GM23338 (cell line): ENCODE results near the gene ATP10B. TPM values are rescaled to one million over a fixed set of nuclear protein-coding genes. Genes with fewer than 3 reads are reported as not detected.

Experiments
- ATAC-seq: fragments of 200-7000 bp; cut with Tn5 transposase; 3 replicates; pipeline ENCODE4 v1.9.1; 2020
- DNase-seq: peaks from one replicate; pipeline ENCODE4 v3.0.0-alpha.2; 2015; ENCODE audit warnings: low spot score
- H2AFZ ChIP-seq: fragments of 200-600 bp; sonication (generic); 2 replicates; pipeline ENCODE4 v1.8.0; 2016; ENCODE audit warnings: antibody characterized with exemption, mild to moderate bottlenecking, moderate library complexity
- H3F3A ChIP-seq: fragments of 200-600 bp; sonication (generic); replicated peaks from 2 replicates; pipeline ENCODE4 v1.8.0; 2017; ENCODE audit warnings: antibody characterized with exemption, mixed run types, low read depth
- H3K27ac ChIP-seq: fragments of 200-600 bp; sonication (generic); 2 replicates; pipeline ENCODE4 v1.6.1; 2016; ENCODE audit warnings: low read depth
- H3K27me3 ChIP-seq: fragments of 200-600 bp; sonication (generic); 2 replicates; pipeline ENCODE4 v1.8.0; 2016; ENCODE audit warnings: mild to moderate bottlenecking, mixed run types, moderate library complexity; ENCODE audit not compliant: insufficient read depth
- H3K36me3 ChIP-seq: fragments of 200-600 bp; sonication (generic); 2 replicates; pipeline ENCODE4 v1.8.0; 2016; ENCODE audit warnings: mild to moderate bottlenecking; ENCODE audit not compliant: insufficient read depth
- H3K4me1 ChIP-seq: fragments of 200-600 bp; sonication (generic); 2 replicates; pipeline ENCODE4 v1.8.0; 2016; ENCODE audit warnings: mild to moderate bottlenecking, moderate library complexity; ENCODE audit not compliant: insufficient read depth
- H3K4me2 ChIP-seq: fragments of 200-600 bp; sonication (generic); 2 replicates; pipeline ENCODE4 v1.7.1; 2017; ENCODE audit warnings: mixed run types
- H3K4me3 ChIP-seq: fragments of 200-600 bp; sonication (generic); 2 replicates; pipeline ENCODE4 v1.6.1; 2016; ENCODE audit warnings: mixed run types
- H3K79me2 ChIP-seq: fragments of 200-600 bp; sonication (generic); replicated peaks from 2 replicates; pipeline ENCODE4 v1.8.0; 2017; ENCODE audit warnings: mild to moderate bottlenecking; ENCODE audit not compliant: insufficient read depth
- H3K9me2 ChIP-seq: fragments of 200-600 bp; sonication (generic); 2 replicates; pipeline ENCODE4 v1.8.0; 2017; ENCODE audit not compliant: insufficient read depth
- H4K20me1 ChIP-seq: fragments of 200-600 bp; sonication (generic); replicated peaks from 2 replicates; pipeline ENCODE4 v1.8.0; 2017; ENCODE audit warnings: mild to moderate bottlenecking; ENCODE audit not compliant: insufficient read depth
- H3K27ac Mint-ChIP-seq: 2 replicates; pipeline ENCODE4 v1.8.0; 2020; ENCODE audit warnings: inconsistent platforms, mild to moderate bottlenecking, moderate library complexity, mixed read lengths
- H3K27me3 Mint-ChIP-seq: 3 replicates; pipeline ENCODE4 v1.8.0; 2022; ENCODE audit warnings: low read depth, mild to moderate bottlenecking, moderate library complexity, mixed read lengths, inconsistent platforms; ENCODE audit not compliant: insufficient read depth, poor library complexity
- H3K36me3 Mint-ChIP-seq: 3 replicates; pipeline ENCODE4 v1.8.0; 2021; ENCODE audit warnings: low read depth, mild to moderate bottlenecking, inconsistent platforms, moderate library complexity, mixed read lengths
- H3K4me1 Mint-ChIP-seq: 3 replicates; pipeline ENCODE4 v1.8.0; 2020; ENCODE audit warnings: mild to moderate bottlenecking, inconsistent platforms, mixed read lengths
- H3K4me3 Mint-ChIP-seq: 3 replicates; pipeline ENCODE4 v1.8.0; 2021; ENCODE audit warnings: moderate library complexity, mild to moderate bottlenecking, inconsistent platforms, mixed read lengths
- H3K9me3 Mint-ChIP-seq: 3 replicates; pipeline ENCODE4 v1.8.0; 2020; ENCODE audit warnings: moderate library complexity, mild to moderate bottlenecking, inconsistent platforms, mixed read lengths
- CREB1 ChIP-seq: fragments of 250-450 bp; sonication (Bioruptor Pico); IDR thresholded peaks from 2 replicates; pipeline ENCODE4 v1.5.0; 2020; ENCODE audit warnings: low read depth, mild to moderate bottlenecking, moderate library complexity
- EZH2 ChIP-seq: fragments of 200-600 bp; sonication (generic); IDR thresholded peaks from one replicate; pipeline ENCODE4 v1.8.0; 2017; ENCODE audit warnings: antibody characterized with exemption, mild to moderate bottlenecking, low read depth; ENCODE audit not compliant: unreplicated experiment
- EZH2phosphoT487 ChIP-seq: fragments of 200-600 bp; sonication (generic); IDR thresholded peaks from one replicate; pipeline ENCODE4 v1.8.1; 2018; ENCODE audit warnings: antibody characterized with exemption; ENCODE audit not compliant: unreplicated experiment
- NANOG ChIP-seq: IDR thresholded peaks from 2 replicates; pipeline ENCODE4 v1.6.1; 2016; ENCODE audit warnings: antibody characterized with exemption, borderline replicate concordance
- POLR2AphosphoS5 ChIP-seq: IDR thresholded peaks from 2 replicates; pipeline ENCODE4 v1.6.1; 2016; ENCODE audit warnings: antibody characterized with exemption, low read depth
- STAT1 ChIP-seq: IDR thresholded peaks from one replicate; pipeline ENCODE4 v1.6.1; 2016; ENCODE audit warnings: antibody characterized with exemption; ENCODE audit not compliant: unreplicated experiment
- ZNF114 ChIP-seq: fragments of 250-450 bp; sonication (Bioruptor Pico); IDR thresholded peaks from 2 replicates; pipeline ENCODE4 v1.5.0; 2020; ENCODE audit warnings: mild to moderate bottlenecking, moderate library complexity
- ZNF331 ChIP-seq: fragments of 250-450 bp; sonication (Bioruptor Pico); IDR thresholded peaks from 2 replicates; pipeline ENCODE4 v1.5.0; 2020; ENCODE audit warnings: low read depth, mild to moderate bottlenecking, moderate library complexity
- polyA plus RNA-seq: library from polyadenylated mRNA; unstranded; fragments of >200 nt; fragmentation: Nextera tagmentation; extraction: Ambion mirVana; gene quantifications from 2 replicates; pipeline ENCODE4 v1.2.1, GENCODE V29; 2016
- total RNA-seq: library from RNA; depleted of rRNA; stranded (reverse); fragments of >200 nt; shearing (Covaris generic); gene quantifications from 2 replicates; pipeline ENCODE4 v1.2.3, GENCODE V29; 2014
- TF ChIP-seq, protein P1 (sequence below): IDR thresholded peaks from 2 replicates; pipeline ENCODE4 v1.6.1; 2016; ENCODE audit warnings: antibody characterized with exemption
- TF ChIP-seq, protein P2 (sequence below): IDR thresholded peaks from one replicate; pipeline ENCODE4 v1.6.1; 2018; ENCODE audit warnings: antibody characterized with exemption; ENCODE audit not compliant: unreplicated experiment

Gene ATP10B
- total and polyA plus RNA-seq, 2 experiments from 2014 or later, result 0.11 to 0.14 TPM

DNA sequence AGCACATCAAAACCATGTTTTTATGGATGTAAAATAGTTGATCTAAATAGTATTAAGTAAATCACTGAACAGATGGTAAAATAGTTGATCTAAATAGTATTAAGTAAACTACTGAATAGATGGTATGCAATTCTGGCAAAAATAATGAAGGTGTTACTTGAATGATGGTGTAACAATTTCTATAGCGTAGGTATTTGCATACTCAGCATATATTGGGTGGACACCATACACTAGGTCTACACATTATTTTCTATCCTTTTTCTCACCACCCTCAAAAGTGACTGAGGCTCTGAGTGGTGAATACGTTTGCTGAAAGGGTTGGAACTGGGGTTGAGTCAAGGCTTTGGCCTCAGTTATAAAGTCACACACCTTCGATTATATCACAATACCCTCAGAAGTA lies 81.3 kb downstream of the ATP10B start (continued):
- TF ChIP-seq, protein P1, sequence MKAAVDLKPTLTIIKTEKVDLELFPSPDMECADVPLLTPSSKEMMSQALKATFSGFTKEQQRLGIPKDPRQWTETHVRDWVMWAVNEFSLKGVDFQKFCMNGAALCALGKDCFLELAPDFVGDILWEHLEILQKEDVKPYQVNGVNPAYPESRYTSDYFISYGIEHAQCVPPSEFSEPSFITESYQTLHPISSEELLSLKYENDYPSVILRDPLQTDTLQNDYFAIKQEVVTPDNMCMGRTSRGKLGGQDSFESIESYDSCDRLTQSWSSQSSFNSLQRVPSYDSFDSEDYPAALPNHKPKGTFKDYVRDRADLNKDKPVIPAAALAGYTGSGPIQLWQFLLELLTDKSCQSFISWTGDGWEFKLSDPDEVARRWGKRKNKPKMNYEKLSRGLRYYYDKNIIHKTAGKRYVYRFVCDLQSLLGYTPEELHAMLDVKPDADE, result no peak
- TF ChIP-seq EZH2 (no peak), STAT1 (no peak), ZNF114 (CRISPR knock-in tag) (no peak)
- TF ChIP-seq, protein P2, sequence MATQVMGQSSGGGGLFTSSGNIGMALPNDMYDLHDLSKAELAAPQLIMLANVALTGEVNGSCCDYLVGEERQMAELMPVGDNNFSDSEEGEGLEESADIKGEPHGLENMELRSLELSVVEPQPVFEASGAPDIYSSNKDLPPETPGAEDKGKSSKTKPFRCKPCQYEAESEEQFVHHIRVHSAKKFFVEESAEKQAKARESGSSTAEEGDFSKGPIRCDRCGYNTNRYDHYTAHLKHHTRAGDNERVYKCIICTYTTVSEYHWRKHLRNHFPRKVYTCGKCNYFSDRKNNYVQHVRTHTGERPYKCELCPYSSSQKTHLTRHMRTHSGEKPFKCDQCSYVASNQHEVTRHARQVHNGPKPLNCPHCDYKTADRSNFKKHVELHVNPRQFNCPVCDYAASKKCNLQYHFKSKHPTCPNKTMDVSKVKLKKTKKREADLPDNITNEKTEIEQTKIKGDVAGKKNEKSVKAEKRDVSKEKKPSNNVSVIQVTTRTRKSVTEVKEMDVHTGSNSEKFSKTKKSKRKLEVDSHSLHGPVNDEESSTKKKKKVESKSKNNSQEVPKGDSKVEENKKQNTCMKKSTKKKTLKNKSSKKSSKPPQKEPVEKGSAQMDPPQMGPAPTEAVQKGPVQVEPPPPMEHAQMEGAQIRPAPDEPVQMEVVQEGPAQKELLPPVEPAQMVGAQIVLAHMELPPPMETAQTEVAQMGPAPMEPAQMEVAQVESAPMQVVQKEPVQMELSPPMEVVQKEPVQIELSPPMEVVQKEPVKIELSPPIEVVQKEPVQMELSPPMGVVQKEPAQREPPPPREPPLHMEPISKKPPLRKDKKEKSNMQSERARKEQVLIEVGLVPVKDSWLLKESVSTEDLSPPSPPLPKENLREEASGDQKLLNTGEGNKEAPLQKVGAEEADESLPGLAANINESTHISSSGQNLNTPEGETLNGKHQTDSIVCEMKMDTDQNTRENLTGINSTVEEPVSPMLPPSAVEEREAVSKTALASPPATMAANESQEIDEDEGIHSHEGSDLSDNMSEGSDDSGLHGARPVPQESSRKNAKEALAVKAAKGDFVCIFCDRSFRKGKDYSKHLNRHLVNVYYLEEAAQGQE, result no peak

DNA sequence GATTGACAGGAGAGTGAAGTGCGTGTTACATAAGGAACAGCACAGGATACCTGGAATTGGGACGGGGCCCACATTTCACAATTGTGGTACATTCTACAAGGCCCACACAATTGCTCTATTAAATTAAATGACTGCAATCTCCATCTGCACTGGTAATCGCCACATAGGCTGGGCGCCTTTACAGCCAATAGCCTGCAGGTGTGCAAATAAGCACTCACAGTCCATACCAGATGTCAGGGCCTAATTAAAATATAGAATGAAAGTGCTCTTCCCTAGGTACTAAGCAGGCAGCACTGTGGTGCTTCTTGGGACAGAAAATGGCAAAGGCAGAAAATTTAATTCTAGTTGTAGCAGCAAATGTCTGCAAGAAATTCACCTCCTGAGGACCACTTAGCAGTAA lies 82.7 kb downstream of the ATP10B start:
- H4K20me1 ChIP-seq, result no peaks in the 10 kb centered on the region
- ATAC-seq, result no peak
- no peaks in the 10 kb centered on the region for H3K79me2 ChIP-seq
- no peaks in the 10 kb centered on the region for H3K27me3 ChIP-seq
- no peaks in the 10 kb centered on the region for H3F3A ChIP-seq
- H2AFZ ChIP-seq, result no peak overlapping the region
- peaks cover 21% of the 10 kb centered on the region for H3K4me1 ChIP-seq
- no peak for DNase-seq
- no peak overlapping the region for H3K4me3 ChIP-seq
- Mint-ChIP-seq H3K4me1 (peaks cover 17% of the 10 kb centered on the region), H3K9me3 (no peaks in the 10 kb centered on the region), H3K27me3 (no peaks in the 10 kb centered on the region), H3K27ac (no peak overlapping the region), H3K36me3 (no peaks in the 10 kb centered on the region), H3K4me3 (no peak overlapping the region)
- no peak overlapping the region for H3K4me2 ChIP-seq
- H3K9me2 ChIP-seq, result no peaks in the 10 kb centered on the region
- TF ChIP-seq POLR2AphosphoS5 (no peak), ZNF331 (CRISPR knock-in tag) (no peak), EZH2phosphoT487 (no peak), EZH2 (no peak), STAT1 (no peak), NANOG (no peak), CREB1 (CRISPR knock-in tag) (no peak)
- TF ChIP-seq, protein P2, result no peak
- TF ChIP-seq, protein P1, result no peak
- no peak overlapping the region for H3K27ac ChIP-seq
- H3K36me3 ChIP-seq, result no peaks in the 10 kb centered on the region
